HepG2 (cell line): Measurements from ENCODE around the gene RCC1. TPM values are rescaled to one million over a fixed set of nuclear protein-coding genes. Genes with fewer than 3 reads are reported as not detected.

ENCODE experiments used
- AGO2 ChIP-seq: fragments of 200-400 bp; formaldehyde crosslinking; optimal IDR thresholded peaks from 2 replicates; pipeline ENCODE3; 2017; ENCODE audit warnings: mild to moderate bottlenecking, low read depth, low read length, moderate library complexity
- HES4 ChIP-seq: sonication (generic); formaldehyde crosslinking; IDR thresholded peaks from 2 replicates; pipeline ENCODE4 v1.9.0; 2021; ENCODE audit warnings: mild to moderate bottlenecking, missing genetic modification reagents, borderline replicate concordance
- ISL2 ChIP-seq: sonication (generic); formaldehyde crosslinking; IDR thresholded peaks from 2 replicates; pipeline ENCODE4 v1.5.0; 2020; ENCODE audit warnings: missing genetic modification reagents
- KLF12 ChIP-seq: sonication (generic); formaldehyde crosslinking; IDR thresholded peaks from 2 replicates; pipeline ENCODE4 v1.4.0; 2020; ENCODE audit warnings: missing genetic modification reagents, borderline replicate concordance
- KMT2B ChIP-seq: IDR thresholded peaks from 2 replicates; pipeline ENCODE4 v1.6.1; 2016; ENCODE audit warnings: missing genetic modification reagents, missing compliant biosample characterization
- MEF2D ChIP-seq: sonication (generic); formaldehyde crosslinking; IDR thresholded peaks from 2 replicates; pipeline ENCODE4 v1.5.1; 2020; ENCODE audit warnings: mild to moderate bottlenecking, missing genetic modification reagents
- MYNN ChIP-seq: sonication (generic); formaldehyde crosslinking; IDR thresholded peaks from 2 replicates; pipeline ENCODE4 v1.4.0; 2020; ENCODE audit warnings: mild to moderate bottlenecking, low read depth, missing genetic modification reagents
- NR2F2 ChIP-seq: IDR thresholded peaks from 2 replicates; pipeline ENCODE4 v1.6.1; 2012; ENCODE audit warnings: low read depth, inconsistent platforms, borderline replicate concordance
- RBAK ChIP-seq: sonication (generic); formaldehyde crosslinking; IDR thresholded peaks from 2 replicates; pipeline ENCODE4 v1.5.1; 2020; ENCODE audit warnings: mild to moderate bottlenecking, missing genetic modification reagents
- REPIN1 ChIP-seq: sonication (generic); formaldehyde crosslinking; IDR thresholded peaks from 2 replicates; pipeline ENCODE4 v1.8.0; 2022; ENCODE audit warnings: missing genetic modification reagents, low read depth, mild to moderate bottlenecking, borderline replicate concordance
- SALL2 ChIP-seq: sonication (generic); formaldehyde crosslinking; IDR thresholded peaks from 2 replicates; pipeline ENCODE4 v1.8.1; 2023; ENCODE audit warnings: mild to moderate bottlenecking, missing genetic modification reagents, inconsistent platforms
- SETDB1 ChIP-seq: sonication (generic); formaldehyde crosslinking; IDR thresholded peaks from 2 replicates; pipeline ENCODE4 v1.5.1; 2020; ENCODE audit warnings: missing genetic modification reagents, mild to moderate bottlenecking, borderline replicate concordance
- TOPORS ChIP-seq: sonication (generic); formaldehyde crosslinking; IDR thresholded peaks from 2 replicates; pipeline ENCODE4 v1.8.0; 2023; ENCODE audit warnings: mild to moderate bottlenecking, missing genetic modification reagents
- ZNF24 ChIP-seq: fragments of 450-650 bp; IDR thresholded peaks from 2 replicates; pipeline ENCODE4 v1.6.1; 2017; ENCODE audit warnings: antibody characterized with exemption, mild to moderate bottlenecking
- ZNF761 ChIP-seq: sonication (generic); formaldehyde crosslinking; conservative IDR thresholded peaks from 2 replicates; pipeline ENCODE4 v1.4.0; 2020; ENCODE audit warnings: mild to moderate bottlenecking, missing genetic modification reagents
- ZSCAN12 ChIP-seq: sonication (generic); formaldehyde crosslinking; IDR thresholded peaks from 2 replicates; pipeline ENCODE4 v1.9.0; 2021; ENCODE audit warnings: mild to moderate bottlenecking, missing genetic modification reagents
- polyA plus RNA-seq, 8 experiments: library from polyadenylated mRNA; depleted of rRNA in 3 of 8; stranded (reverse) in 7 of 8; unstranded in 1 of 8; fragments of >200 nt; fragmentation: Illumina TruSeq in 4 of 8; extraction: Trizol in 4 of 8; gene quantifications; 2 replicates each; pipeline versions ENCODE4 v1.2.1 to v1.2.3, GENCODE V29; 2011 to 2016; ENCODE audit warnings: low read depth in 4 of 8, missing spikeins in 1 of 8, mixed read lengths in 1 of 8; ENCODE audit not compliant: insufficient read depth in 1 of 8
- total RNA-seq, 5 experiments: library from RNA; depleted of rRNA; stranded (reverse); fragments of >200 nt; fragmentation: Illumina TruSeq; extraction: Trizol; gene quantifications; 2 replicates each; pipeline ENCODE4 v1.2.3, GENCODE V29; 2016; ENCODE audit warnings: low read depth in 1 of 5
- TF ChIP-seq, protein P1 (sequence below): sonication (generic); formaldehyde crosslinking; IDR thresholded peaks from 2 replicates; pipeline ENCODE4 v1.4.0; 2020; ENCODE audit warnings: missing genetic modification reagents
- TF ChIP-seq, protein P2 (sequence below): sonication (generic); formaldehyde crosslinking; conservative IDR thresholded peaks from 2 replicates; pipeline ENCODE4 v1.4.0; 2020; ENCODE audit warnings: mild to moderate bottlenecking, missing genetic modification reagents, moderate library complexity
- TF ChIP-seq, protein P3 (sequence below): sonication (generic); formaldehyde crosslinking; IDR thresholded peaks from 2 replicates; pipeline ENCODE4 v1.5.0; 2020; ENCODE audit warnings: mild to moderate bottlenecking, missing genetic modification reagents
- TF ChIP-seq, protein P4 (sequence below), 2 experiments: fragments of 450-650 bp in 1 of 2; sonication (generic) in 1 of 2; formaldehyde crosslinking; IDR thresholded peaks; 2 replicates each; pipeline versions ENCODE4 v1.5.0 to v1.8.0; 2020 to 2022; ENCODE audit warnings: mild to moderate bottlenecking in 1 of 2, missing genetic modification reagents in 1 of 2

Gene RCC1
- total and polyA plus RNA-seq, 2 of the 13 experiments (the other 11 are each of a cell fraction or from before 2014, with no cell fraction given): 47.2 to 80.8 TPM

DNA sequence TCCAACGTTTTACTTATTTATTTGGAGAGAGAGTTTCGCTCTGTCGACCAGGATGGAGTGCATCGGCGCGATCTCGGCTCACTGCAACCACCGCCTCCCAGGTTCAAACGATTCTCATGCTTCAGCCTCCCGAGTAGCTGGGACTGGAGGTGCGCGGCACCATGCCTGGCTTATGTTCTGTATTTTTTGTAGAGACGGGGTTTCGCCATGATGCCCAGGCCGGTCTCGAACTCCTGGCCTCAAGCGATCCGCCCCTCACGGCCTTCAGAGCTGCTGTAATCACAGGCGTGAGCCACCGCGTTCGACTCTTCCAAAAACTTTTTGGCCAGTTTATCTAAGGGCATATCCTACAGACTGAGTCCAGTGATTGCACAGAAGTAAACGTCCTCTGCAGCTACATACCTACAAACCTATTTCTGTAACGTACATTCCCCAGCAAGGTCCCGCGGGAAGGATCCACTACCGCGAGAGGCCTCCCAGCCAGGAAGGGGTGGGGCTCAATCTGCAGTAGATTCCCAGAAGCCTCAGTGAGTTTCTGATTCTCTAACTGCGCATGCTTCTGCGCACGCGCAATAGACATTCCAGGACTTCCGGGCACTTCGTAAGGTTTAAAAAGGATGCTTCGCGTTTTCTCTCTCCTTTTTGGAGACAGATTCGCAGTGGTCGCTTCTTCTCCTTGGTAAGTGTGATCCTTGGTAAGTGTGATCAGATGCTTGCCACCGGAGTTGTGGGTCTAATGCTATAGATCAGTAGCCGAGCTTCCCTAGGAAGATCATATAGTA, at the start of gene RCC1 (continued):
- TF ChIP-seq KLF12 (peak; percentile 22; the same call in 1 of the 2 replicates), KMT2B (peak; percentile 67; the same call in 1 of the 2 replicates), TOPORS (CRISPR knock-in tag) (no peak), ISL2 (CRISPR knock-in tag) (0 out of 2 replicates have a peak, but pooled peaks have one; percentile 21), ZNF24 (no peak), MEF2D (CRISPR knock-in tag) (peak; percentile 88; the same call in 1 of the 2 replicates), ZNF761 (CRISPR knock-in tag) (peak; percentile 27; the same call in 1 of the 2 replicates), ZSCAN12 (CRISPR knock-in tag) (no peak), NR2F2 (peak; percentile 62; the same call in 1 of the 2 replicates), HES4 (CRISPR knock-in tag) (no peak), SALL2 (no peak), MYNN (CRISPR knock-in tag) (0 out of 2 replicates have a peak, but pooled peaks have one; percentile 32), AGO2 (no peak), RBAK (CRISPR knock-in tag) (0 out of 2 replicates have a peak, but pooled peaks have one; percentile 62), REPIN1 (CRISPR knock-in tag) (0 out of 2 replicates have a peak, but pooled peaks have one; percentile 6), SETDB1 (no peak)
- TF ChIP-seq, protein P1, sequence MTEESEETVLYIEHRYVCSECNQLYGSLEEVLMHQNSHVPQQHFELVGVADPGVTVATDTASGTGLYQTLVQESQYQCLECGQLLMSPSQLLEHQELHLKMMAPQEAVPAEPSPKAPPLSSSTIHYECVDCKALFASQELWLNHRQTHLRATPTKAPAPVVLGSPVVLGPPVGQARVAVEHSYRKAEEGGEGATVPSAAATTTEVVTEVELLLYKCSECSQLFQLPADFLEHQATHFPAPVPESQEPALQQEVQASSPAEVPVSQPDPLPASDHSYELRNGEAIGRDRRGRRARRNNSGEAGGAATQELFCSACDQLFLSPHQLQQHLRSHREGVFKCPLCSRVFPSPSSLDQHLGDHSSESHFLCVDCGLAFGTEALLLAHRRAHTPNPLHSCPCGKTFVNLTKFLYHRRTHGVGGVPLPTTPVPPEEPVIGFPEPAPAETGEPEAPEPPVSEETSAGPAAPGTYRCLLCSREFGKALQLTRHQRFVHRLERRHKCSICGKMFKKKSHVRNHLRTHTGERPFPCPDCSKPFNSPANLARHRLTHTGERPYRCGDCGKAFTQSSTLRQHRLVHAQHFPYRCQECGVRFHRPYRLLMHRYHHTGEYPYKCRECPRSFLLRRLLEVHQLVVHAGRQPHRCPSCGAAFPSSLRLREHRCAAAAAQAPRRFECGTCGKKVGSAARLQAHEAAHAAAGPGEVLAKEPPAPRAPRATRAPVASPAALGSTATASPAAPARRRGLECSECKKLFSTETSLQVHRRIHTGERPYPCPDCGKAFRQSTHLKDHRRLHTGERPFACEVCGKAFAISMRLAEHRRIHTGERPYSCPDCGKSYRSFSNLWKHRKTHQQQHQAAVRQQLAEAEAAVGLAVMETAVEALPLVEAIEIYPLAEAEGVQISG (CRISPR knock-in tag): peak; percentile 45
- TF ChIP-seq, protein P2, sequence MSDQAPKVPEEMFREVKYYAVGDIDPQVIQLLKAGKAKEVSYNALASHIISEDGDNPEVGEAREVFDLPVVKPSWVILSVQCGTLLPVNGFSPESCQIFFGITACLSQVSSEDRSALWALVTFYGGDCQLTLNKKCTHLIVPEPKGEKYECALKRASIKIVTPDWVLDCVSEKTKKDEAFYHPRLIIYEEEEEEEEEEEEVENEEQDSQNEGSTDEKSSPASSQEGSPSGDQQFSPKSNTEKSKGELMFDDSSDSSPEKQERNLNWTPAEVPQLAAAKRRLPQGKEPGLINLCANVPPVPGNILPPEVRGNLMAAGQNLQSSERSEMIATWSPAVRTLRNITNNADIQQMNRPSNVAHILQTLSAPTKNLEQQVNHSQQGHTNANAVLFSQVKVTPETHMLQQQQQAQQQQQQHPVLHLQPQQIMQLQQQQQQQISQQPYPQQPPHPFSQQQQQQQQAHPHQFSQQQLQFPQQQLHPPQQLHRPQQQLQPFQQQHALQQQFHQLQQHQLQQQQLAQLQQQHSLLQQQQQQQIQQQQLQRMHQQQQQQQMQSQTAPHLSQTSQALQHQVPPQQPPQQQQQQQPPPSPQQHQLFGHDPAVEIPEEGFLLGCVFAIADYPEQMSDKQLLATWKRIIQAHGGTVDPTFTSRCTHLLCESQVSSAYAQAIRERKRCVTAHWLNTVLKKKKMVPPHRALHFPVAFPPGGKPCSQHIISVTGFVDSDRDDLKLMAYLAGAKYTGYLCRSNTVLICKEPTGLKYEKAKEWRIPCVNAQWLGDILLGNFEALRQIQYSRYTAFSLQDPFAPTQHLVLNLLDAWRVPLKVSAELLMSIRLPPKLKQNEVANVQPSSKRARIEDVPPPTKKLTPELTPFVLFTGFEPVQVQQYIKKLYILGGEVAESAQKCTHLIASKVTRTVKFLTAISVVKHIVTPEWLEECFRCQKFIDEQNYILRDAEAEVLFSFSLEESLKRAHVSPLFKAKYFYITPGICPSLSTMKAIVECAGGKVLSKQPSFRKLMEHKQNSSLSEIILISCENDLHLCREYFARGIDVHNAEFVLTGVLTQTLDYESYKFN: peak; percentile 34; the same call in 1 of the 2 replicates
- TF ChIP-seq, protein P3, sequence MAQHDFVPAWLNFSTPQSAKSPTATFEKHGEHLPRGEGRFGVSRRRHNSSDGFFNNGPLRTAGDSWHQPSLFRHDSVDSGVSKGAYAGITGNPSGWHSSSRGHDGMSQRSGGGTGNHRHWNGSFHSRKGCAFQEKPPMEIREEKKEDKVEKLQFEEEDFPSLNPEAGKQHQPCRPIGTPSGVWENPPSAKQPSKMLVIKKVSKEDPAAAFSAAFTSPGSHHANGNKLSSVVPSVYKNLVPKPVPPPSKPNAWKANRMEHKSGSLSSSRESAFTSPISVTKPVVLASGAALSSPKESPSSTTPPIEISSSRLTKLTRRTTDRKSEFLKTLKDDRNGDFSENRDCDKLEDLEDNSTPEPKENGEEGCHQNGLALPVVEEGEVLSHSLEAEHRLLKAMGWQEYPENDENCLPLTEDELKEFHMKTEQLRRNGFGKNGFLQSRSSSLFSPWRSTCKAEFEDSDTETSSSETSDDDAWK (CRISPR knock-in tag): no peak
- TF ChIP-seq, protein P4, sequence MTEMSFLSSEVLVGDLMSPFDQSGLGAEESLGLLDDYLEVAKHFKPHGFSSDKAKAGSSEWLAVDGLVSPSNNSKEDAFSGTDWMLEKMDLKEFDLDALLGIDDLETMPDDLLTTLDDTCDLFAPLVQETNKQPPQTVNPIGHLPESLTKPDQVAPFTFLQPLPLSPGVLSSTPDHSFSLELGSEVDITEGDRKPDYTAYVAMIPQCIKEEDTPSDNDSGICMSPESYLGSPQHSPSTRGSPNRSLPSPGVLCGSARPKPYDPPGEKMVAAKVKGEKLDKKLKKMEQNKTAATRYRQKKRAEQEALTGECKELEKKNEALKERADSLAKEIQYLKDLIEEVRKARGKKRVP (CRISPR knock-in tag; IDR thresholded peaks at IDR 0.05): no peak
